Mesangial cell (primary cell): ENCODE measurements around the gene DNAH11. TPM values are rescaled to one million over a fixed set of nuclear protein-coding genes. Genes with fewer than 3 reads are reported as not detected.

Experiments
- total RNA-seq: library from RNA; depleted of rRNA; stranded (reverse); fragments of >200 nt; gene quantifications from 2 replicates; pipeline ENCODE4 v1.2.3, GENCODE V29; 2015

DNAH11 gene, protein sequence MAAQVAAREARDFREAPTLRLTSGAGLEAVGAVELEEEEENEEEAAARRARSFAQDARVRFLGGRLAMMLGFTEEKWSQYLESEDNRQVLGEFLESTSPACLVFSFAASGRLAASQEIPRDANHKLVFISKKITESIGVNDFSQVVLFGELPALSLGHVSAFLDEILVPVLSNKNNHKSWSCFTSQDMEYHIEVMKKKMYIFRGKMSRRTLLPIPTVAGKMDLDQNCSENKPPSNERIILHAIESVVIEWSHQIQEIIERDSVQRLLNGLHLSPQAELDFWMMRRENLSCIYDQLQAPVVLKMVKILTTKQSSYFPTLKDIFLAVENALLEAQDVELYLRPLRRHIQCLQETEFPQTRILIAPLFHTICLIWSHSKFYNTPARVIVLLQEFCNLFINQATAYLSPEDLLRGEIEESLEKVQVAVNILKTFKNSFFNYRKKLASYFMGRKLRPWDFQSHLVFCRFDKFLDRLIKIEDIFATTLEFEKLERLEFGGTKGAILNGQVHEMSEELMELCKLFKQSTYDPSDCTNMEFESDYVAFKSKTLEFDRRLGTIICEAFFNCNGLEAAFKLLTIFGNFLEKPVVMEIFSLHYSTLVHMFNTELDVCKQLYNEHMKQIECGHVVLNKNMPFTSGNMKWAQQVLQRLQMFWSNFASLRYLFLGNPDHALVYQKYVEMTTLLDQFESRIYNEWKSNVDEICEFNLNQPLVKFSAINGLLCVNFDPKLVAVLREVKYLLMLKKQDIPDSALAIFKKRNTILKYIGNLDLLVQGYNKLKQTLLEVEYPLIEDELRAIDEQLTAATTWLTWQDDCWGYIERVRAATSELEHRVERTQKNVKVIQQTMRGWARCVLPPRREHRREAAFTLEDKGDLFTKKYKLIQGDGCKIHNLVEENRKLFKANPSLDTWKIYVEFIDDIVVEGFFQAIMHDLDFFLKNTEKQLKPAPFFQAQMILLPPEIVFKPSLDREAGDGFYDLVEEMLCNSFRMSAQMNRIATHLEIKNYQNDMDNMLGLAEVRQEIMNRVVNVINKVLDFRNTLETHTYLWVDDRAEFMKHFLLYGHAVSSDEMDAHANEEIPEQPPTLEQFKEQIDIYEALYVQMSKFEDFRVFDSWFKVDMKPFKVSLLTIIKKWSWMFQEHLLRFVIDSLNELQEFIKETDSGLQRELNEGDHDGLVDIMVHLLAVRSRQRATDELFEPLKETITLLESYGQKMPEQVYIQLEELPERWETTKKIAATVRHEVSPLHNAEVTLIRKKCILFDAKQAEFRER (N-terminal part only)
- total RNA-seq = not detected in 2 replicates

DNA sequence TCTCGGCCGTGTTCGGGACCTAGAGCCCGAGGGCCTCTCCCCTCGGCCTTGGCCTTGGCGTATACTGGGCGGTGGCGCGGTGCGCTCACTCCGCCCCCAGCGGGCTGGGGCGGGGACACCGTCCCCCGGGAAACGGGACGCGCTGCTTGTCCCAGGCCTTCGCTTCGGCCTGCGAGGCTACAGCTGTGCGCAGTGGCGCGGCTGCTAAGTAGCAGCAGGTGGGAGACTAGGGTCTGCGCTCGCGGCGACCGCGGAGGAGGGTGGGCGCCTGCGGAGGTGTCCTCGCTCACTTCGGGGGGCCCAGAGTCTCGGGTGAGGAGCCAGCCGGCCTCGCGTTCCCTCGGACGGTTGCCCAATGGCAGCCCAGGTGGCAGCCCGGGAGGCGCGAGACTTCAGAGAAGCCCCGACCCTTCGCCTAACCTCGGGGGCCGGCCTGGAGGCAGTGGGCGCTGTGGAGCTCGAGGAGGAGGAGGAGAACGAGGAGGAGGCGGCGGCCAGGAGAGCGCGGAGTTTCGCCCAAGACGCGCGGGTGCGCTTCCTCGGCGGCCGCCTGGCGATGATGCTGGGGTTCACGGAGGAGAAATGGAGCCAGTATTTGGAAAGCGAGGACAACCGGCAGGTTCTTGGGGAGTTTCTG lies at the start of gene DNAH11:
DNAH11 (plus strand) TSS at position 149 of the 637 bp plus-strand sequence; CDS start at position 356, 207 bp downstream.

DNA sequence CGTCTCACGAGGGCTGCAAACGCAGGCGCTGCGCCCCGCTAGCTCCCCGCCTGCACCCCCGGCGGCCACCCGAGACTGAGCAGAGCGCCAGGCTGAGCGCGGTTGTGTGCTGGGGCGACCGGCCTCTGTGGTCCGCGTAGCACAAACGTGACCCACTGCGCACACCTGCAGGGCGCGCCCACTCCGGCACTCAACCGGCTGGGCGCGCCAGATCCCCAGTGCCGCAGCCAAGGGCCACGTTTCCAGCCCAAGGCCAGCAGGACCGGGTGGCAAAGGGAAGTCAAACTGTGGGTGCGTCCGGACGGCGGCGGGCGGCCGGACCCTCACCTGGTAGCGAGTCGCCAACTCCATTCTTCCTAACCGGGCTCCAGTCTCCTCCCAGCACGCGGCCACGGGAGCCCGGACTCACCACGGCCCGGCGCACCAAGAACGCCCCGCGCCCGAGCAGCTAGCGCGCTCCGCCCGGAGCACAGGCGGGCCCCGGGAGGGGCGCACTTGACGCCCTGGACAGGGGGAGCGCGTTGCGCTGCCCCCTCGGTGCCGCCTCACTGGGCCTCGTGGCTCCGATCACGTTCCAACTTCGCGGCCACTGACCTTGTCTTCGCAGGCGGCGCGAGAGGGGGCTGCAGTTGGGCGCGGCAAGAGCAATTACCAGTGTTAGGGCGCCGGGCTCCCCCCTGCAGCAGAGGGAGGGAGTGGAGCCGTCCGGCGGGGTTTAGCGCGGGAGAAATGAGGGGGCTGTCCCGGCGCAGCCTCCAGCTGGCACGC lies 402.8 kb downstream of the DNAH11 start, which contains the start of gene CDCA7L:
CDCA7L (minus strand) TSS at position 446 of the 768 bp plus-strand sequence; CDS start at position 351, 95 bp downstream.

Other genes starting within 250 kb of the DNAH11 start
- gene SP4, start 115.0 kb upstream of the DNAH11 start, total RNA-seq = 2.0 and 4.1 TPM in 2 replicates